Colon (tissue), 2 donors: ENCODE measurements around the gene CREB3L2.

ENCODE experiments used
- FAIRE-seq: peaks from 2 replicates; lab custom pipeline; 2012; peaks lifted over from hg19 to GRCh38; lab: Jason Lieb, UNC
- donor health status: control.
- donor health status: control.

The CREB3L2 gene

DNA sequence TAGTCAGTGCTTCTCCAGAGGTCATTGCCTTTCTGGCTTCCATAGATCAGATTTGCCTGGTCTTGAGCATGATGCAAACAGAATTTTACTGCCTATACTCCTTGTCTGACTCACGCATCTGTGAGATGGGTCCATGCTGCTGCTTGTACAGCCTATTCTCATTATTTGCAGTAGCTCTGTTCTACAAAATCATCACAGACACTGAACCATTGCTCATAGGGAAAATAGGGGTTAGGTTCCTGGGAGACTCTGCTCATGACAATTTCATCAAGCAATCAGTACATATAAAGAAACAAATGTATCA, 7.4 kb upstream of the CREB3L2 start:
- no peak for FAIRE-seq

GRCh38 chr7:138008588-138009349, 6.9 kb upstream of the CREB3L2 start:
- no peak for FAIRE-seq

DNA sequence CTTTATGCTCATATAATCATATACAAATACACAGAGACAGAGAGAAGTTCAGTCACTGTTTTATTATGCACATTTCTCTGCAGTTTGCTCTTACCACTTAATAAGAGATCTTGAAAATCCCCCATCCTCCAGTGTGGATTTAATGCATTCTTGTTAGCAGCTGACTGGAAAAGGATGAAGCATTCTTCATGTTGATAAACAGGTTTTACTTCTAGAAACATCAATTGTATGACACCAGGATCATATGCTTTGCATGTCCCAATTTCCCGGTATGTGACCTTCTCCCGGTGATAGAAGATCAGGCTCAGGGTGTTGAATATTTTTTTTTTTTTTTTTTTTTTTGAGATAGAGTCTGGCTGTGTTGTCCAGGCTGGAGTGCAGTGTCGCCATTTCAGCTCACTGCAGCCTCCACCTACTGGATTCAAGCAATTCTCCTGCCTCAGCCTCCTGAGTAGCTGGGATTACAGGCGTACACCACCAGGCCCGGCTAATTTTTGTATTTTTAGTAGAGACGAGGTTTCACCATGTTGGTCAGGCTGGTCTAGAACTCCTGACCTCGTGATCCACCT, 6.2 kb upstream of the CREB3L2 start:
- FAIRE-seq = no peak

GRCh38 chr7:138006106-138006505, 4.2 kb upstream of the CREB3L2 start:
- FAIRE-seq = no peak

DNA sequence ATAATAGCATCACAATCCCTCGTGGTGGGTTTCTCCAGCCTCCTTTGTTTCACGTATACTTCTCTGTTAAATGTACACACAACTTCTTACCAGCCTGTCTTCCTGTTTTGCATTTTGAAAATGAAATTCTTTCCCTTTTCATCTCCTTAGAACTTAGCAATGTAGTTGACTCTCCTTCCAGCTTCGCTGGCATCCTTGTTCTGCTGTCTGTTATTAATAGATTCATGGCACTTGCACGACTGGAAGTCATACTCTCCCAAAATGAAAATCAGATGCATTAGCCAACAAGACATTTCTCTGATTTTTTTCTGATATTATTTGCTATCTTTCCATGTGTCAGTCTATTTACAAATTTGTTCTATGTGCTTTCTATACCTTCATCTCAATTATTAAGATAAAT, 3.0 kb upstream of the CREB3L2 start:
- no peak for FAIRE-seq

GRCh38 chr7:138004046-138004445, 2.2 kb upstream of the CREB3L2 start:
- FAIRE-seq = no peak

DNA sequence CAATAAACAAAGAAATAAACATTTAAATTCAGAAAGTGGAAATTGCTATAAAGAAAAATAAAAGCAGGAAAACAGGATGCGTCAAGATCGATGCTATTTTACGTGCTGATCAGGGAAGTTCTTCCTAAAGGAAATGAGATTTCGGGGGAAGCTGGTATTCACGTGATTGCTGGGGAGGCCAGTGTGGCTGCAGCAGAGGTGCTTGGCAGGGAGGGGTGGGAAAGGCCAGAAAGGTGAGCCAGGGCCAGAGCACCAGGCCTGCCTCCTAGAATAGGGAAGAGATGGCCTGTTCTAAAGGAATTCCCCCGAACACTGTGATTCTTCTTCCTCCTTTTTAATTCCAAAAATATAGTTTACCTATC, 923 bp upstream of the CREB3L2 start:
- FAIRE-seq = no peak

GRCh38 chr7:138002096-138002827, 376 bp upstream of the CREB3L2 start:
- FAIRE-seq = peak; percentile 90

GRCh38 chr7:138000081-138000701, 1.7 kb downstream of the CREB3L2 start:
- FAIRE-seq = no peak

GRCh38 chr7:137999496-138000080, 2.3 kb downstream of the CREB3L2 start:
- no peak for FAIRE-seq

DNA sequence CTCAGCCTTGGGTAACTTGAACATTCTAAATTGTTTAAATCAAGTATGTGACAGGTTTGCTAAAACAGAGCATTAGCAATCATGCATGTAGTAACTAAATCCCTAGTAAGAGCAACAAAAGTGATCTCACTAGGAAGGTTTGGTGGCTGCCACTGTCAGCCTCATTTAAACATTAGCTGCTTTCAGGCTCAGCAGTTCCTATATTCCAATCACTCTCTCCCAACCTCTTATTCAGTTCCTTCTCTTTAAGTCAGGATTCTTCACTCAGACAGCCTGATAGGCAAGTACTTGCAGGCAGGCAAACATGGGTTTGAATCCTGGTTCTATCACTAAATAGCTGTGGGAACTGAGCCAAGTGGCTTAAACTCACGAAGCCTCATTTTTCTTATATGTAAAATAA, 3.6 kb downstream of the CREB3L2 start:
- FAIRE-seq = no peak

GRCh38 chr7:137996871-137997270, 5.0 kb downstream of the CREB3L2 start:
- FAIRE-seq = no peak

DNA sequence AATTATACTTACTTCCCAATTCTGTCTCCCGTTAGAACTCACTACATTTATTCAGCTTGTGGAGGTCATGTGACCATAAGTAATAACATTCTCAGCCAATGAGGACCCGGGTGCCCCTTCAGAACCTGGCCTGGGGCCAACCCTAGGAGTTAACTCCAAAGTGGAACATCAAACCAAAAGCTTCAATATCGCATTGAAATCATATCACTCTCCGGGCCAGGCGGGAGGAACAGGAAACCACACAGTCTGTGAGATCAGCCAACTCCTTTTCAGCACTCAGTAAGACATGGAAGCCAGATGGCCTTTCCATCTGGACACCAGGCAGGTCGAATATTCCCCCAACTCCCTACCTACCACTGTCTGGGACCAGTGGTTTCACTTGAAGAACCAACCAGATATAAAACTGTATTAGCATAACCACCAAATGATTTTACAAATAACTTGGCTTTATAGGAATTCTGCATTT, 5.5 kb downstream of the CREB3L2 start:
- FAIRE-seq = no peak

DNA sequence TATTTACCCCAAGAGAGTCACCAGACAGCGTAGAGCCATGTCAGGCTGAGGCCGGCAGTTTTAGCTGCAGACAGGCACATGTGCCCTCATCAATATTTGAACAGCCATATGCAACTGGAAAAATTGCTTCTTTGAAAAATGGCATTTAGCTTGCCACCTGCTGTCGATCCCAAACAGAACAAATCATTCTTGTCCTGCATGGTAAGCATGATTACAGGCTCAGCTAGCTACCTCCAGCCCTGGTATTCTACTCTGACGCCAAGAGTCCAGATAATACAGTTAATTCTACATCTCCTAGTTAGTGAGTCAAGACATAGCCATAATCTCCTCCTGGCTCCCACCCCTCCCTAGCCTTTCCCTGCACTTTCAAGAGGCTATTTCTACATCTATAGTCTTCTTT, 7.7 kb downstream of the CREB3L2 start:
- FAIRE-seq = no peak

DNA sequence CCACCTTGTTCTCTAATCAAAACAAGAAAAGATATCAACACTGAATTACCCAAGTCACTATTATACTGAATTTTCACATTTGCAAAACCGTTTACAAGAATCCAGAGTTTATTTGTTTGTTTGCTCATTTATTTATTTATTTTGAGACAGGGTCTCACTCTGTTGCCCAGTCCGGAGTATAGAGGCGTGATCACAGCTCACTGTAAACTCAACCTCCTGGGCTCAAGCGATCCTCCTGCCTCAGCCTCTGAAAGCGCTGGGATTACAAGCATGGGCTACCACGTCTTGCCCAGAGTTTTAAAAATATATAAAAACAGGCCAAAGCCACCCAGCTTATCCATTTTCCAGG, 8.5 kb downstream of the CREB3L2 start:
- FAIRE-seq = no peak

DNA sequence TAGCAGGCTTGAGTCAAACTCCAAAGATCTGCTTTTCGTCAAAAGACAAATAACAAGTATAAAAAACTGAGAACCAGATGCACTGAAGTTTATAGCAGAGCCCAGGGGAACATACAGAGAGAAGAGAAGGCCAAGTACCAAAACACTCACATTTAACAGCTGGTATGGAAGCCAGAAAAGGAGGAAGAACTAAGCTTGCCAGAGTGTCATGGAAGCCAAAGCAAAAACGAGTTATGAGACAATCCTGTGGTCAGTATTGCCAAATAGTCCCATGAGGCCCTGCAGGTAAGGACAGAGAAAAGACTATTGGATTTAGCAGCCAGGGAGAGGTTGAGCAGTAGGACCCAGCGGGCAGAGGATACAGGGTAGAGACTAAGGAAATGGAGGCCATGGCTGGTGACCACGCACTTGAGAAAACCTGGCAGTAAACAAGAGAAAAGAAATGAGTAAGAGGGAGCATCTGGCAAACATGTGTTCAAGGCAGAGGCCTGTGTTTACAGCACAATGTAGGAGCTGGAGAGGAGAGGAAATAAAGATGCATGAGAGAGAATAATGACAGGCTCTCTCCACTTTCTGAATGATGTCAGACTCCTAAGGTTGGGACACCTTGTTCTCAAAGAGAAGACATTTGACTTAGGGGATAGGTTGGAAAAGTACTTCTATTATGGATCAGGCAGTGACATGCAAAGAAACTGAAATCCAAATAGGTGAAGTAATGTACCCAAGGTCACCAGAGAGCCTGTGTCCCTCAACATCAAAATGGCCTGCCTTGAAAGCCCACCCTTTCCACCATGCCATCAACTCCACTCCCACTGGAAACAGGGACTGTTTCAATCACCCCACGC, 9.1 kb downstream of the CREB3L2 start:
- no peak for FAIRE-seq

GRCh38 chr7:137992104-137992549, 9.8 kb downstream of the CREB3L2 start:
- no peak for FAIRE-seq

DNA sequence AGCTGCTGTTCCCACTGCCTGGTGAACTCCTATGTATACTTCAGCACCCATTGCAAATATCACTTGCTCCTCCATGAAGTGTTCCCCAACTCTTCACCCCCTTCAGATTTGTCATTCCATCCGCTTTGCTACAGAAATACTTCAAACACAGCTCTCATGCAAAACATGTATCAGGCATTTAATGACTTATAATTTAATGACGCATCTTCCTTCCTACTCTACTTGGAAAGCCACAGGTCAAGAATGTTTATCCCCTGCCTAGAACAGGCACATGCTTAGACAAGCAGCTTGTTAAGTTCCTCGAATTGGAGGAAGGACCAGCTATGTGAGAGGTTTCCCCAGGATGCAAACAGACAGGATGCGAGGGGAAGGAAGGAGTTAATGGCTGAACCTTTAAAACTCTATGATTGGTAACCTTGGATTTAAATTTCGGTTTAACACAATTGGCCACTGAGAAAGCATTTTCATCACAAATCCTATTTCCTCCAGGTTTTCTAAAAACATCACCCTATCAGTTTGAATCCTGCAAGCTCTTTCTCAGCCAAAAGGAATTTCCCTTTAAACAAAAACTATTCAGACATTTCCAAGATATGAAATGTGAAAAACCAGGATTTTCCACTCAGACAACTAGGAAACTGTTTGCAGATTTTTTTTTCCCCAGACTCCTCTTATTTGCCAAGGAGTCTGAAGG, 11.5 kb downstream of the CREB3L2 start:
- FAIRE-seq = no peak

- FAIRE-seq = no peak
Measured at GRCh38 chr7:137989590-137989989, 12.3 kb downstream of the CREB3L2 start.

DNA sequence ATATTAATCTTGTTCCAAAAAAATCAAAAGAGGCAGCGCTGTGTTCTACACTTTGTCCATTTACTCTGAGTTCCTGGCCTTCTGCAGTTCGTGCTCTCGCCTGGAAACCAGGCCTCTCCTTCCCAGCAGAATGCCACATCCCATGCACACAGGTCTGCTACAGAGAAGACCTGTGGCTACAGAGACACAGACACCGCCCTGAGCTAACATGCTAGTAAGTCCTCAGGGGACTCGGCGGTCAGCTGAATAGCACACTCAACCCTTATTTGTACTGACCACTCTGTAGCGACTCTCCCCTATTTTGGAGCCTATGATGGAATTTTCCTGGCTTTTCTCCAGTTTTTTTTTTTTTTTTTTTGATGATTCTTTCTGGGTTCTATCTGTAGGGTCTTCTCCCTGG, 12.8 kb downstream of the CREB3L2 start:
- FAIRE-seq = no peak

DNA sequence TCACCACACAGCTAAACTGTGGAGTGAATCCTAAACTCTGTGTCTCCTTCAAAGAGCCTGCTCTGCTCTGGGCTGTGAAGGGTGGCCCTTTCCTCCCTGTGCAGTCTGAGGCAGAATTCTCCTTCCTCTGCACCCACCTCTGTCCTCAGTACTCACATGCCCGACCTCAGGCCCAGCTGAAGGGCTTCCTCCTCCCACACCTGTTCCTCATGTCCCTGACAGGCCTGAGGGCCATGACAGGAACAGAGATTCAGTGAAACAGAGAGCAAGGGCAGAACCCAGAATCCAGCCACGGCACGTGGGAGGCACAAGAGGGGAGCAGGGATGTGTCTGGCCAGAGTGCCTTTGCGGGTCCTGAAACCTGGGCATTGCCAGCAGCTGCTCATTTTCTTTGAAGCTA, 13.9 kb downstream of the CREB3L2 start:
- FAIRE-seq = no peak
